Panc1 (cell line): Measurements from ENCODE around the gene ALPK3.

Source experiments
- CTCF ChIP-seq: fragments of 450-650 bp; IDR thresholded peaks from 2 replicates; pipeline ENCODE4 v1.5.1; 2017; ENCODE audit warnings: mild to moderate bottlenecking
- POLR2AphosphoS5 ChIP-seq: IDR thresholded peaks from 2 replicates; pipeline ENCODE4 v1.6.1; 2012; ENCODE audit warnings: mild to moderate bottlenecking, low read depth, low read length, moderate library complexity
- REST ChIP-seq, 2 experiments: IDR thresholded peaks; 2 replicates each; pipeline ENCODE4 v1.6.1; 2011 to 2012; ENCODE audit warnings: low read depth in 2 of 2, control low read depth in 1 of 2, low read length in 1 of 2, mild to moderate bottlenecking in 1 of 2, moderate library complexity in 1 of 2; ENCODE audit not compliant: insufficient read depth in 1 of 2
- TCF7L2 ChIP-seq: IDR thresholded peaks from 2 replicates; pipeline ENCODE4 v1.6.1; 2011; ENCODE audit warnings: mild to moderate bottlenecking, low read depth, low read length, inconsistent platforms

GRCh38 chr15:84790676-84791075 is 26.5 kb upstream of the ALPK3 start:
- TF ChIP-seq CTCF: no peak
- no peak for TF ChIP-seq TCF7L2
- TF ChIP-seq POLR2AphosphoS5: no peak
- no peak for TF ChIP-seq REST (IDR thresholded peaks at IDR 0.05; ENCODE audit: insufficient read depth in 1 of 2, low read depth in 2 of 2, low read length in 1 of 2)
